ENCODE results near the gene GSE1.

Gene GSE1

DNA sequence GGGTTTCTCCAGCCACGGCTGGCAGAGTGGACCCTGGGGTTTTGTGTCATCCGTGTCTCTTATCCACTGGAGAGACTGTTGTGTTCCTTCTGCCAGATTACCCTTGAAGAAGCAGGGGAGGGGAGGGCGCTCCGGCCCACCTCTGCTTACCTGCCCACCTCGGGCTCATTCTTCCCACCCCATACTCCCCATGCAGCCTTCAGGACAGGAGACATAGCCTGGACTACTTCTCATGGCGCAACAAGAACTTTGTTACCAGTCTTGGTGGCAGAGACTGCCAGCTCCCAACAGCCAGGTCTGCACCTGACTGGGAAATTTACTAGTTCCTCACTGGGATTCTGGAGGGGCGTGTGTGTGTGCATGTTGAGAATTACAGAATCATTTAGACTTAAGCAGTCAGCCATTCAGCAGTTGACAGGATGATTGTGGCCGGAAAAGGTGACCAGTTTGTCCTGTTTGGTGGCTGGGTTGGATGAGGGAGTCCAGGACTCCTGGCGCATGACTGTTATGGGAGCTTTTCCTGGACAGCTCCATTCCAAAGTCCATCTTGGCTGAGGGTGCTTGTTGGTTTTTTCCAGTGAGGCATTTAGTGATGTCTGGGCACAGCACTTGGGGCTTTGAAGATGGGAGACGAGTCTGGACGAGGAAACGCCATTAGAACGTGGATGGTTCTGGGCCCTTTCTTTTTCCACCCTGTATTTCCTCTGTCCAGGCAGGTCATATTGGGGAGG is 8.7 kb downstream of the GSE1 start:
- DNase-seq: no peak

DNA sequence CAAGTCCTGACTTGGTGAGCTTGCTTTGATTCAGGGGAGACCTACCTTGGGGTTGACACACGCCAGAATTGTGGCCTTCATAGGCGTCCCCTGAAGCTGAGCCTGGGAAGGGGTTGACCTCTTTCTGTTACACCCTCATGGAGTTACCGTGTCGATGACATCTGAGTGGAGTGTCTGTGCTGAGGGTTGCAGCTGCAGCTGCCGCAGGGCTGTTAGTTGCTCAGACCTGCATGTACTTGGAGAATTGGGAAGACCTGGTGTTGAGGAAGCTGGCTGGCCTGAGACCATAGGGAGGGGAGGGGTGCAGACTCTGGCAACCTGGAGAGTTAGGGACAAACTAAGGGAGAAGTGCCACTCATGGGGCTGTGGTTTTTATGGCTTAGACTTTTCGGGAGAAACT is 9.6 kb downstream of the GSE1 start:
- DNase-seq: no peak

DNA sequence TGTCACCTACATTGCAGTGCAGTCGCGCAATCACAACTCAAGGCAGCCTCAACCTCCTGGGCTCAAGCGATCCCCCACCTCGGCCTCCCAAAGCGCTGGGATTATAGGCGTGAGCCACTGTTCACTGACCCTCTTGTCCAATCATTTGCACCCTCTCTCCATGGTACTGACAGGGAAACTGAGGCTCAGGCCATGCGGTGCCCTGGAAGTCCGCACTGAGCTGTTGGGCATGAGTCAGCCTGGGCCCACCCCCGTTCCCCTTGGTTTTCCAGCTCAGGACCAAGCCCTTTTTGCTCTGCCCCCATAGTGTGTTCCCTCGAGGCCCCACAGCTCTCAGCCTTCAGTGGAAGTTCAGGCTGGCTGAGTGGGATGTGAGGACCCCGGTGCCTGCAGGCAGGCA is 10.1 kb downstream of the GSE1 start:
- no peak for DNase-seq

DNA sequence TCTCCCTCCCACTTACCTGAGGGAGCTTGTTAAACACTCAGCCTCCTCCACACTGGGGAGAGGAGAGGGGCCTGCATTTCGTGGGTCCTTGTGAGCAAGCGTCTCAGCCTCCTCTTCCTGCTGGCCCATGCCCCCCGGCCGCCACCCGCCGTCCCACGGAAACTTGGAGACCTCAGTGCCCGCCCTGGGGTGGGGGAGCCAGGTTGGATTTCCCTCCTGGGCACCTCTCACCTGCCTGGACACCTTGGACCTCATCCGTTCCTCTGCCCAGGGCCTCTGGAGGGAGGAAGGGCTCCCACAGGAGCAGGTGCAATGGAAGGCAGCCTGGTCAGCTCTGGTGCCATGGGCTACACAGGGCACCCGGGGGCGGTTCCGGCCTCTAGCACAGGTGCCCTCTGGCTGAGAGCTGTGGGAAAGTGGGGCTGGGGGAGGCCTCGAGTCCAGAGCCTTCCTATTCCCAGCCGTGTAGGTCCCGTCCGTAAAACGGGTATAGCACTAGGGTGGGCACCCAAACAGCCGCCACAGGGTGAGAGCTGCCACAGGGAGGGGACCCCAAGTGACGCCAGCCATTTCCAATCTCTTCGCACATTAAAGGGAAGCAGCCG is 11.0 kb downstream of the GSE1 start:
- DNase-seq: no peak

DNA sequence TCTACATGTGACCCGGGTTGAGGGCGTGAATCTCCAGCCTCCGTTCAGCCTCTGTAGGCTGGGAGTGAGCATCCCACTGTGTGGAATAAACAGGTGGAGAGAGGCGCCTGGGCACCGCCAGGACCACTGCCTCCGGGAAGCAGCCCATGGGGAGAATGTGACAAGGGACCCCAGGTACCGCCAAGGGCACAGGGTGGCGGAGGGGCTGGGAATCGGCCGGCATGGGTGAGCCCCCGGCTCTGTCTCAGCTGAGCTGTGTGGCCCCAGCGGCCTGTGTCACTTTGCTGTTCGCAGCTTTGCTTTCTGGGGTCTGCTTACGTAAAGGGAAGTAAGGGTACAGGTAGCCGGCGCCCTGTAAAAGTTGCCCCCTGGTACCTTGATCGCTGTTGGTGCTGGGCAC is 11.5 kb downstream of the GSE1 start:
- DNase-seq: no peak

DNA sequence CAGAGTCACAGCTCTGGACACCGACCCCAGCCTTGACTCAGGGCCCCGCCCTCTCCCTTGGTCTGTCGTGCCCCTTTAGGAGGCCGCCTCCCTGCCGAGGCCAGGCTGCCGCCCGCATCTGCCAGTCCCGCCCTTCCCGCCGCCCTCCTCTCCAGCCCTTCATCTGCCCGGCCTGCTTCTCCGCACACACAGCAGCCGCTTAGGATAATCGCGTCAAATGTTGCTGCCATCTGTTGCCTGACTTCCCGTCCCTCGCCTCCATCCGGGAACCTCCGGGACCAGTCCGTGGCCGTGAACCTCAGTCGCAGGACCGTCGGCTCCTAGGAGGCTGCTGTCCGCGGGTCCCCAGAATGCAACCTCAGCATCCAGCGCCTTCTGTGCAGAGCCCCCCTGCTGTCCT is 11.9 kb downstream of the GSE1 start:
- peak; percentile 79 for DNase-seq

DNA sequence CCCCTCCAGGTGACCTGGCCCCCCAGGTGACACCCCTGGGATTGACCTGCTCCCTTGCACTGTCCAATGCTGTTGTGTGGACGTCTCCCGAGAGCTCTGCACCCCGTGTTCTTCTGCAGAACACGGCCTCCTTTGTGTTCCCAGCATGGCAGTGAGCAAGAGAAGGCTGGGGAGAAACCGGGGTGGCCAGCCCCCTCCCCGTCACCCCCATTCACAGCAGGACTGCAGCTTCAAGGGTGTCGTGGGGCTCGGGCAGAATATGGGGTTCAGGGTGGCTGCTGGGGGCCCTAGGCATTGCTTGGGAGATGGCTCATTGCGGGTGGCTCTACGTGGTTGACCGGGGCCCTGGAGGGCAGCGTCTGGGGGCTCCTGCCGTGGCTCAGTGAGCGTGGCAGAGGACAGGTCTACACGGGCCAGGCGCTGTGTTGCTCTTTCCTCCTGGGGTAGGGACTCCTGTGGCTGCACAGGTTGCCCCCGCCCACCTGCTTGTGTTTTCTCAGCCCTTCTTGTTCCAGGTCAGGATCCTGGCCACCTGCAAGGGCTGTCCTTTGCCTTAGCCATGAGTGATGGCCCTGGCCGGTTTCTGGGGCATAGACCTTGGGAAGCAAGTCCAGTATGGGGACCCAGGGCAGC is 12.5 kb downstream of the GSE1 start:
- no peak for DNase-seq

DNA sequence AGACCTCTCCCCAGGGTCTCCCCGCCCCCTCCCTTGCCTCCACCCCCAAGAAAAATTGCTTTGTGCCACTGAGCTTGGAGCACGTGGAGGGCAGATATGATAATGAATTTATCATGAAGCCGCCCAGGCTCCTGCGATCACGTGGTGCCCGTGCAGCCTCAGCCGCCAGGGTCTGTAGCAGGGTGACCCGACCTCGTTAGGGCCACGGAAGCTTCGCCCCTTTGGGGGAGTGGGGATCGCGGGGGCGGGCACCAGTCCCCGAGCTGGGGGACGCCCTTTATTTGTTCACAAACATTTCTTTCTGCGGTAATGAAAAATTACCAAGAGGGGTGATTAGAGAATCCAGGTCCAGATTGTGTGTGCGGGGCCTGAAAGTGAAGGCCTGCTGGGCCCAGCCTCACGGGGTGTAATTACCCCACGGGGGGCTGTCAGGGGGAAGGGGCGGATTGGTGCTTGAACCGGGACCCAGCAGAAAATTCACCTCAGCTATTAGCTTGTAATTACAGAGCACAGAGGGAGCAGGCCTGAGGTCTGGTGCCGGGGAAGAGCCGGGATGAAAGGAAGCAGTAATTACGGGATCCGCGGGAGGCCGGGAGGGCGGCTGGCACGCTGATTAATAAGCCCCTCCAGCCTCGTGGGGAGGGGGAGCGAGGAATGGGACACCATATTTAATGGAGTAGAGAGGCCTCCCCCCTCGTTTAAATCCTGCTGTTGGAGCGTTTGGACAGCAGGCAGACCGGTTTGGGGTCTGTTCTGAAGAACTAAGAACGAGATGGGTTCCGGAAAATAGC is 13.3 kb downstream of the GSE1 start:
- DNase-seq: peak; percentile 92

DNA sequence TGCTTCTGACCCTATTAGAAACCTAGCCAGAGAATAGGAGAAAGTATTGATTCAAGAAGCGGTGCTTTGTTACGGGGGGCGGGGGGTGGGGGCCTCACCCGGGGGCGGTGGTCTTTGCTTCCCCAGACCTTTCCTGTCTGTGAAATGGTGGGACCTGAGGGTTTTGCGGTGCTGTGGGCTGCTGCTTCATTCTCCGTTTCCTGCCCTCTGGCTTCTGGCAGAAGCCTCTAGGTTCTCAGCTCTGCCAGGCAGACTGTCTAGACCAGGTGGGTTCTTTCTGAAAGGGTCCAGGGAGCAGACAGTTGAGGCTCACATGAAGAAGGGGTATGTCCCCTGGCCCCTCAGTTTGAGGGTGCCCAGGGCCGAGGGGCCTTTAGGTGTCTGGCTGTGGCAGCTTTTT is 14.0 kb downstream of the GSE1 start:
- peak; percentile 58 for DNase-seq

DNA sequence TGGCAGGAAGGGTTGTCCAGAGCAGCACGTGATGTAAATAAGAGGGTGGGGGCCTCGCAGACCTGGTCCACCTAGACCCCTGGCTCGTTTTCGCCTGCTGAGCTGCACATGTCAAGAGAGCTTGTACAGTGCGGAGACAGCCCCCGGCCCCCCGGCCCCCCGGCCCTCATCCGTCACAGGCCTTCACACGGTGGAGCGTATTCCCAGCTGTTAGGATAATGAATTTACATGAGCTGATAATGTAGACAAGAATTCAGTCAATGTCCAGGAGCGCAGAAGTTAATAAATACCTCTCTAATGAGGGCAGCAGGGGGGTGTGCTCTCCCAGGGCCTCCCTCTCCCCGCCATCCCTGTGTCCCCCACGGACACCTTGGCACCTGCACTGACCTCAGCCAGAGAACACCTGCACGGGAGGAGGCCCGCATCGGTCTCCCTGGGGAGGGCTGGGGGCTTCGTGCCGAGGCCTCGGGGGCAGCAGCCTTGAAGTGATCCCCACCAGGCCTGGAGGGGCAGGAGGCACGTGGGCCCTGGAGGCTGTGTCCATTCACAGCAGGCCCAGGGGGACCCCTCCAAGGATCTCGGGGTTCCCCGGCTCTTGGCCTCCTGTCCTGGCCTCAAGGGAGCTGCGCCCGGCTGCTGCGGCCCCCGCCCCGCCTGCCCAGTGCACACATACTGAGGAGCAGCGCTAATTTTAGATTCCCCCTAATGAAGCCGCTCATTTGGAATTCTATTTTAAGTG is 14.6 kb downstream of the GSE1 start:
- DNase-seq: peak; percentile 82

DNA sequence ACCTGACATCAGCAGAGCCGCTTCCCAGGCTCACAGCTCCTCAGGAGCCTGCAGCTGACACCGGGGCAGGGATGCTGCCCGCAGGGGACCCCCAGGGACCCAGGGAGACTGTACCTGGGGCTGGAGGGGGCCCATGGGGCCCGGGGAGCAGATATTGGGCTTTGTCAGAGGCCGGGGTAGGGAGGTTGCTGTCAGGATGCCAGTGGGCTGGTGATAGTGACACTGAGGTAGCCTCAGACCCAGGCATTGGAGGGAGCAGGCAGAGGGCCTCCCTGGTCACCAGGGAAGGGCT is 15.1 kb downstream of the GSE1 start:
- no peak for DNase-seq

DNA sequence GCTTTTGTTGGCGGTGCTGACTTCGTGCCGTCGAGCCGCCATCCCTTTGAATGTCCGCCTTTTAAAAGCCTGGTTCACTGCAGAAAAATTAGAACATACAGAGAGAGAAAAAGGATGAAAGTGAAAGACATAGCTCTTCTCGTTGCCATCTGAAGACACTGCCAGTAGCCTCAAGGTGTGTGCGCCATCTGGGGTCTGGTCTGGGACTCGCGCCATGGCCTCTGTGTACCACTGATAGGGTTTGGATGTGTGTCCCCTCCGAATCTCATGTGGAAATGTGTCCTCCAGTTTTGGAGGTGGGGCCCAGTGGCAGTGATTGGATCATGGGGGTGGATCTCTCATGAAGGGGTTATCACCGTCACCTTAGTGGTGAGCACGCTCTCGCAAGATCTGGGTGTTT is 15.5 kb downstream of the GSE1 start:
- no peak for DNase-seq

DNA sequence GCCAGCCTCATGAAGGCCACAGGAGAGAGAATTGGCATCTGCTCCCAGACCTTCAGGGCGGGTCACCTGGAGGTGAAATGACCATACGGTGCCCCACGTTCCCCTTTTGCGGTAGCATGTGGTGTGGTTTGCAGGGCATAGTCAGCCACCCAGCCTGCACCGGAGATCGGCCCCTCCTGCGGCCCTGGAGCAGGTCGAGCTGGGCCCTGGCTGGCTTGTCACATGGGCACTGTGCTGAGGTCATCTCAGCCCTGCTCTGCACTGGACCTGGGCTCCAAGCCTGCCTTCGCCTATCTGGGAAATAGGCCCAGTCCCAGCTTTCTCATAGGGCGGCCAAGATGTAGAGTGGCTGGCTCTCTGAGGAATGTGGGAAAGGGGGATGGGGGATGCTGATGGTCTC is 16.2 kb downstream of the GSE1 start:
- DNase-seq: no peak

DNA sequence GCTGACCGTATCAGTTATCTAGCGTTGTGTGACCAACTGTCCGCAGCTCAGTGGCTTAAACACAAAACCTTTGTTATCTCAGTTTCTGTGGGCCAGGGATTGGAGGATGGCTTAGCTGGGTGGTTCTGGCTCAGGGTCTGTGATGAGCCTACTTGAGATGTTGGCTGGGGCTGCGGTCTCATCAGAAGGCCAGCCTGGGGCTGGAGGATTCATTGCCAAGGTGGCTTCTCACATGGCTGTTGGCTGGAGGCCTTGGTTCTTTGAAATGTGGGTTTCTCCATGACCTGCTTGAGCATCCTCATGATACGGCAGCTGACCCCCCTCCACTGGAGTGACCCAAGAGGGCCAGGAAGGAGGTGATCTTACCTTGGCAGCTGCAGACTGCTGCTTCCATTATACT is 16.7 kb downstream of the GSE1 start:
- no peak for DNase-seq

DNA sequence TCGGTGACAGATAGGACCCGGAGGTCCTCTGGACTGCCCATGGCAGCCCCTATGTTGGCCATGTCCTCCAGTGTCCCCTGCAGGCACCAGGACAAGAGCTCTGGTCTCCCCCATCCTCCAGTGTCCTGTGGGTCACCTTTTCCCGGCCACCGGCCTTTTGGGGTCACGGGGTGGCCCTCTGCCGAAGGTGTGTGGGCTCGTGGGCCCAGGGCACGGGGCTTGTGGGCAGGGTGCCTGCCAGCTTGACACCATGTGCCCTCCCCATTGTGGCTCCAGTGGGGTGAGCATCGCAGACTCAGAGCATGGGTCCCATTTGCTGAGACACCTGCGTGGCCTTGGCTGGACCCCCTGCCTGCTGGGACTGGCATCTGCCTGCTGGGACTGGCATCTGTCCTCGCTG is 18.1 kb downstream of the GSE1 start:
- DNase-seq: no peak

DNA sequence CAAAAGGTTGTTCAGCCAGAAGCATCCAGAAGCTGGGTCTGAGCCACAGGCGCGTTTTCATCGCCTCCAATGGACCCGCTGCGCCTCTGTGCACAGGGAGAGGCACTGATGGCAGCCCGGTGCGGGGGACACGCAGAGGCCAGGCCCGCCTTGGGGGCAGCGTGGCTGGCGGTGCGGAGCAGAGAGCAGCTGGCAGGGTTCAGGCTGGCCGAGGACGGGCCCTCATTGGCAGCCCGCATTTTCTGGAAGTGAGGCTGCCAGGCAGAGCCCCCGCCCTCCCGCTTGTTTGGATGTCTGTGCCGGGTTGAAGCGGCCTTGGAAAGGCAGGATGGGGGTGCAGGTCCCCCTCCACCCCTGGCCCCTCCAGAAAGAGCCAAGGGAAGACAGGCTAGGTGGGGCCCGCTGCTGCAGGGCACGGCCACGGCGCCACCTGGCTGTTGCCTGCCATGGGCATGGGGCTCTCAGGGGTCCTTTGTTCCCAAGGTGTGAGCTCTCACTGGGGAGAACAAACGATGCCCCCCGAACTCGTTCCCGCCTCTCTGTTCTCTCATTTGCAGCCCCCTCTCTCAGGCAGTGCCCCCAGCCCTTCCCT is 18.8 kb downstream of the GSE1 start:
- no peak for DNase-seq

DNA sequence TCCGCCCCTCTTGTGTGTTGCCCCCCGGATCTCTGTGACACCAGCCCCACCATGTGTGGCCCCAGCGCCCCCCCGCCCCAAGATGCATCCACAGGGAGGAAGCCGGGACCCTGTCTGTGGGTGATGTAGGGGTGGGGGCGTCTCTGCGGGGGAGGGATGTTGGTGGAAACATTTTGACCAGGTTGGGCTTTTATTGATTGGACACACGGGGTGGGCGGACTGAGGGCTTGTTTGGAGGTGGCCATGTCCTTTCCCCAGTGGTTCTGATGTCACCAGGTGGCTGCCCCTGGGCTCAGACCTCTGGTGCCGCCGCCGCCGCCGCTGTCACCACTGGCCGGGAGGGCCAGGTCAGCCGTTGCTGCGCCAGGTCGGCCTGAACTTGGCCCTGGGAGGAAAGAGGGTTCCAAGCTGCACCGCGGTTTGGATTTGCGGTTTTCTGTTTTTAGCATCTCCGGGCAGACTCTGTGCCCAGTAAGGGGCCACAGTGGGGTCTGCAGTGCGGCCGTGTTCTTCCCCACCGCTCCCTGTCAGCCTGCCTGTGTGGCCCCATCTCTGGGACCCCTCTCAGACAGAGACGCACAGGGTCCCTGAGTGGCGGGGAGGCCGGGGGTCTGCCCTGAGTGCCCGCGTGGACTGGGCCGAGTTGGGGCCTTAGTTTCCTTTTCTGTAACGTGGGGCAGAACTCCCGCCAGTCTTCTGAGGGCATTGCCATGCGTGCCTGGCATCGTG is 19.8 kb downstream of the GSE1 start:
- DNase-seq: no peak

DNA sequence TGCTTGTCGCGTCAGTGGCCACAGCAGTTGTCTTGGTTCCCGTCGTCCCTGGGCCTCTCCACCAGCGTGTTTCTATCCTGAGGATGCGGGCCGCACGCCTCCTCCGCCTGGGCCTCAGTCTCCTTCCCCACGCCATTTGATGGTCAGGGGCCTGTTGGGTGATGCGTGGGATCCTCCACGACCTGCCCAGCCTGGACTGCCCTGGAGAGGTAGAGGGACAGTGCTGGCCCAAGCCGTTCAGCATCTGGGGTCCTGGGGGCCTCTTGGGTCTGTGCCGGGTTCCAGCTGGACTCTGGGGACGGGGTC is 20.3 kb downstream of the GSE1 start:
- no peak for DNase-seq

DNA sequence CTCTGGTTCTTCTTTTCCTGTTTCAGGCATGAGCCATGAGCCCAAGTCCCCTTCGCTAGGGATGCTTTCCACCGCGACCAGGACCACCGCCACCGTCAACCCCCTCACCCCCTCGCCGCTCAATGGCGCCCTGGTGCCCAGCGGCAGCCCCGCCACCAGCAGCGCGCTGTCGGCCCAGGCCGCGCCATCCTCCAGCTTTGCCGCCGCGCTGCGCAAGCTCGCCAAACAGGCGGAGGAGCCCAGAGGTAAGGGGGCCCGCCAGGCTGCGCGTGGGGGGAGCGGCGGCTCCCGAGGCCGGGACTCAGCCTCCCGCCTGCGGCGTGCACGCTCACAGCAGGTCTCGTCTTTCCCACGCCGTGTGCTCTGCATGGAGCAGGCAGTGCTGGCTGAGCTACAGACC is 20.8 kb downstream of the GSE1 start:
- DNase-seq: no peak

DNA sequence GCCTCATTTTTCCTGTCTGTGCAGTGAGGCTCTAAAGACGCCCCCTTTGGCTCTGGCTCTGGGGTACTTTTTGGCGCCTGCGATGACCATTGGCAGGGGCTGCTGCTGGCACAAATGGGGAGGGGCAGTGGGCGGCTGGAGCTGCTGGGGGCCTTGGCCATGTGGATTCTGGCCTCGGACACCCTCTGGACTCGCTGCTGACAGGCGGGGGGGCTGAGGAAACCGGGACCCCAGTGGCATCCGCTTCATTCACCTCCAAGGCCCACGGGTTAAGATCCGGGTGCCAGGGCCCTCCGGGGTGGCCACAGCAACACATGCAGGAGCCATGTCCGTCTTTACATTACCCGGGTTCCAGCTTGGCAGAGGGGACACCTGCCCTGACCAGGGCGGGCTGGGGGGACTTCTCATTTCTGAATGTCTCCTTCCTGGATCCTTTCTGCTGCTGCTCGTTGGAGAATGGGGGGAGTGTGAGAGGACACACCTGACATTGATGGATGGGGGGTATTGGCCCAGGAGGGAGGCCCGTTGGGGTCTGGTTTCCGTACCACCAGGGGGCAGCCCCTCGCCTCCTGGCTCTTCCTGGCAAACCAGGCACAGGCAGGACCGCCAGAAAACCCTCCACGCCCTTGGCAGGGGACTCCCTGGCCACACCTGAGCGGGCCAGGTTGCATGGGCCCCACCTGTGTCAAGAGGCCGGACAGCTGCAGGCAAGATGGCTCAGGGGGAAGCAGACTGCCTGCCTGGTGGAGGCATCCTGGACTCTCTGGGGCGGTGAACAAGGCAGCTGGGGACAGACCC is 21.8 kb downstream of the GSE1 start:
- no peak for DNase-seq

DNA sequence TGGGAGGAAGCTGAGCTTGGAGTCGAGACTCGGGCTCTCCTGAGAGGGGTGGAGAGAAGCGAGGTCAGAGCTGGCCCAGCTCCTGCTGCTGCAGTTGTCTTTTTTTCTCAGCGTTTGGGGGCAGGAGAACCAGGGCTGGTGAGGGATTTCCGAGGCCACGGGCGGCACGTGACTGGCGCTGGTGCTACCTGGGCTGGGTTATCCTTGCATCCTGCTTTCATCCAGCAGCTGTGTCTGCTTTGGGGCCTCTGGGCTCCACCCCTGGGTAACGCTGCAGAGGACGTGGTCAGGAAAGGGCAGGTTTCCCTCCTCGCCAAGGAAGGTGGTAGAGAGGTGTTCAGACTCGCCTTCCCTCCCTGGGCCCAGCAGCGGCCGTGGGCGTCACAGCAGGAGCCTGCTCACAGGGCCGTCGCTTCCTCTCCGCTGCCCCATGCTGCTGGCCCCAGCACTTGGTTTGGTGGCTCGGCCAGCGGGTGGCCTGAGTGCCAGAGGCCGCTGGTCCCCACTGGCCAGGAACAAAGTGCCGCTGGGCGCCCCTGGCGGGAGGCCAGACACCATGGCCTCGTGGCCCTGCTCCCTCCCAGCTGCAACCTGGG is 22.5 kb downstream of the GSE1 start:
- DNase-seq: no peak

All from eye (tissue), 1 donor.